Activated CD4-positive, alpha-beta T cell treated with anti-CD3 and anti-CD28 coated beads, Interleukin-2, Interleukin-6, amounts not matched to agents 100 ng/mL and 50 ng/mL, durations not matched to agents 16 hours and 8 hours (primary cell): ENCODE measurements around the gene PPP6R3.
"Not testable (repeated sequence)": the region's sequence is repeated elsewhere in the genome, so short reads cannot be mapped to it uniquely, and the experiment has no call there.

Experiments
- DNase-seq: peaks from one replicate; pipeline ENCODE4 v3.0.0-alpha.2; 2020

Gene PPP6R3

GRCh38 chr11:68436985-68437926 lies 23.3 kb upstream of the PPP6R3 start:
- DNase-seq: peak; percentile 17

- no peak for DNase-seq
Measured at GRCh38 chr11:68437927-68438657, 22.5 kb upstream of the PPP6R3 start.

GRCh38 chr11:68438658-68439259 lies 21.8 kb upstream of the PPP6R3 start:
- no peak for DNase-seq

GRCh38 chr11:68439355-68440065 lies 21.0 kb upstream of the PPP6R3 start:
- no peak for DNase-seq

- DNase-seq: no peak
Measured at GRCh38 chr11:68440224-68440623, 20.3 kb upstream of the PPP6R3 start.

- DNase-seq: no peak
Measured at GRCh38 chr11:68441466-68442230, 18.9 kb upstream of the PPP6R3 start.

GRCh38 chr11:68442433-68442832 lies 18.1 kb upstream of the PPP6R3 start:
- DNase-seq: no peak

- no peak for DNase-seq
Measured at GRCh38 chr11:68444566-68444965, 16.0 kb upstream of the PPP6R3 start.

GRCh38 chr11:68445531-68446035 lies 15.0 kb upstream of the PPP6R3 start:
- DNase-seq: no peak

GRCh38 chr11:68446046-68446725 lies 14.4 kb upstream of the PPP6R3 start:
- DNase-seq: no peak

GRCh38 chr11:68447015-68447801 lies 13.3 kb upstream of the PPP6R3 start:
- peak; percentile 87 for DNase-seq

GRCh38 chr11:68447914-68448313 lies 12.6 kb upstream of the PPP6R3 start:
- not testable (repeated sequence) for DNase-seq

GRCh38 chr11:68448604-68449011 lies 11.9 kb upstream of the PPP6R3 start:
- no peak for DNase-seq

- DNase-seq: no peak
Measured at GRCh38 chr11:68449951-68450350, 10.6 kb upstream of the PPP6R3 start.

- no peak for DNase-seq
Measured at GRCh38 chr11:68450711-68451110, 9.8 kb upstream of the PPP6R3 start.

GRCh38 chr11:68454767-68455166 lies 5.8 kb upstream of the PPP6R3 start:
- no peak for DNase-seq

- DNase-seq: no peak
Measured at GRCh38 chr11:68455485-68455884, 5.1 kb upstream of the PPP6R3 start.

- no peak for DNase-seq
Measured at GRCh38 chr11:68457216-68457897, 3.2 kb upstream of the PPP6R3 start.

- DNase-seq: no peak
Measured at GRCh38 chr11:68457898-68458249, 2.7 kb upstream of the PPP6R3 start.

- DNase-seq: not testable (repeated sequence)
Measured at GRCh38 chr11:68458340-68458739, 2.2 kb upstream of the PPP6R3 start.
